Skeletal muscle cell (primary cell): Measurements from ENCODE around the gene ORAI3.

ENCODE experiments used
- DNase-seq: peaks from one replicate; pipeline ENCODE4 v3.0.0-alpha.2; 2010; ENCODE audit warnings: low read depth
- H3K4me3 ChIP-seq: 2 replicates; pipeline ENCODE4 v1.5.1; 2011; ENCODE audit warnings: low read depth, mild to moderate bottlenecking, control low read depth, low read length, moderate library complexity

Gene ORAI3

DNA sequence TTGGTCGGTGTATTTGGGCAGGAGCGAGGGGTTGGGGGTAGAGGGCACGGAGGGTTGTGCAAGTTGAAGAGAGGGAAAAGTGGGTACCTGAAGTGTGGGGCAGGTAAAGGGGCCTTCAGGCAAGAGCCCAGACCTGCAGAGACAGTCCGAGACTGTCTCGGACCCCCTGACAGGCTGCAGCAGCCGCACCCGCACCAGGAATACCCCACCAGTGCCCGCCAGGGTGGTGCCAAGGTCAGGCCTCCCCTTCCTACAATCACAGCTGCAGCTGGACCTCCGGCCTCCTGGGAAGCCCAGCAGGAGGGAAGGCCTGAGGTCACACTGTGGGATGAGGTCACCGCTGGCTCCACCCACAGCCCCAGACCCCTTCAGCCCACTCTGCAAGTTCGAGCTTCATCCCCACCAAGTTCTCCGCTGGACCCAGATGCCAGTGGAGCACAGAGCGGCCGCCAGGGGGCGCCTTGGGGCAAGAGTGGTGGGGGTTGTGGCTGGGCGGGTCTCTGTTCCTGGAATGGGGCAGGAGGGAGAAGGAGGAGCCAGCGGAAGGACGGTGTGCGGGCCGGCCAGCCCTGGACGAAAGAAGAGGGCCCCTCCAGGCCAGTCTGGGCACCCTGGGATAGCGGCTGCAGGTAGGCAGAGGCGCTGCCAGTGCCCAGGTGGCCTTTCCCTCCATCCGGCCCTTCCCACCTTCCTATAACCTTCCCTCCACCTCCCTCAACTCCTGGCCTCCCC is 36.0 kb downstream of the ORAI3 start, which contains the start of gene HSD3B7:
HSD3B7 (plus strand) TSS at position 539 of the 732 bp plus-strand sequence. CDS start 452 bp downstream, outside the sequence.
- H3K4me3 ChIP-seq, result peak within 1 kb of the TSS; percentile 47
- peak; percentile 30 for DNase-seq

DNA sequence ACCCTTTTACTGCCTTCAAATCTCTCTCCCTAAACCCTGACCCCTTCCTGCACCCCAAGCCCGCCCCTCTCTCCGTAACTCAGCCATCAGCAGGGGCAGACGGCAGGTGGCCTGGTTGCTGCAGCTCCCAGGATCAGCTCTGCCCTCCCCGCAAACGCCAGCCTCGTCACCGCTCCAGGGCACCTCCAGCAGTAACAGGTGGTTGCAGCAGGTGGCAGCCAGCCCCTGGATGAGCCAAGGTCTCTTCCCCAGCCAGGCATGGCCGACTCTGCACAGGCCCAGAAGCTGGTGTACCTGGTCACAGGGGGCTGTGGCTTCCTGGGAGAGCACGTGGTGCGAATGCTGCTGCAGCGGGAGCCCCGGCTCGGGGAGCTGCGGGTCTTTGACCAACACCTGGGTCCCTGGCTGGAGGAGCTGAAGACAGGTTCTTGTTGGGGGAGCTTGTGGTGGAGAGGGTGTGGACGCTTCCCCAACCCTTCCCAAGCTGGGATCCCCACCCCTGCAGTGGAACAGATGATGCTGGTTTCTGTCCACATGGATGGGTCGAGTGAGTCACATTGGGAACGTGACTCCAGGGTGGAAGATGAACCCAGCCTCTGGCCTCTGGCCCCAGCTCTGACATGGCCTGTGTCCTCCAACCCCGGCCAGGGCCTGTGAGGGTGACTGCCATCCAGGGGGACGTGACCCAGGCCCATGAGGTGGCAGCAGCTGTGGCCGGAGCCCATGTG is 36.7 kb downstream of the ORAI3 start:
- DNase-seq, result no peak
- H3K4me3 ChIP-seq, result peak overlapping the region; percentile 47

DNA sequence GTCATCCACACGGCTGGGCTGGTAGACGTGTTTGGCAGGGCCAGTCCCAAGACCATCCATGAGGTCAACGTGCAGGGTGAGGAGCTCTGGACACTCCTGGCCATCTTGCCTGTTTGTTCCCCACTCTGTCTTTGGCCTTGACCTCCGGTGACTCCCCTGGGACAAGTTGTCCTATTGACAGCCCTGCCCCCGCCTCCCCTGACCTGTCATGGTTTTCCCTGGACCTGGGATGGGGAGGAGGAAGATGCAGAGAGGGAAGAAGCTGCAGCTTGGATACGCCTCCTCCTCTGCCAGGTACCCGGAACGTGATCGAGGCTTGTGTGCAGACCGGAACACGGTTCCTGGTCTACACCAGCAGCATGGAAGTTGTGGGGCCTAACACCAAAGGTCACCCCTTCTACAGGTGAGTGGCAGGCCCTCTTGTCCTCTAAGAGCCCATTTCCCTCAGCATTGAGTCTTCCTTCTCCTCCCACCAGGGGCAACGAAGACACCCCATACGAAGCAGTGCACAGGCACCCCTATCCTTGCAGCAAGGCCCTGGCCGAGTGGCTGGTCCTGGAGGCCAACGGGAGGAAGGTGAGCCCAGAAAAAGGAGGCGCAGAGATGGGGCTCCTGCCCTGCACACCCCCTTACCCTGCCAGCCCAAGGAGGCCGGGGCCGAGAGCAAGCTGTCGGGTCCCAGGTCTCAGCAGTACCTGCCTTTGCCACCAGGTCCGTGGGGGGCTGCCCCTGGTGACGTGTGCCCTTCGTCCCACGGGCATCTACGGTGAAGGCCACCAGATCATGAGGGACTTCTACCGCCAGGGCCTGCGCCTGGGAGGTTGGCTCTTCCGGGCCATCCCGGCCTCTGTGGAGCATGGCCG is 37.5 kb downstream of the ORAI3 start:
- no peak for DNase-seq
- H3K4me3 ChIP-seq, result no peak overlapping the region

DNA sequence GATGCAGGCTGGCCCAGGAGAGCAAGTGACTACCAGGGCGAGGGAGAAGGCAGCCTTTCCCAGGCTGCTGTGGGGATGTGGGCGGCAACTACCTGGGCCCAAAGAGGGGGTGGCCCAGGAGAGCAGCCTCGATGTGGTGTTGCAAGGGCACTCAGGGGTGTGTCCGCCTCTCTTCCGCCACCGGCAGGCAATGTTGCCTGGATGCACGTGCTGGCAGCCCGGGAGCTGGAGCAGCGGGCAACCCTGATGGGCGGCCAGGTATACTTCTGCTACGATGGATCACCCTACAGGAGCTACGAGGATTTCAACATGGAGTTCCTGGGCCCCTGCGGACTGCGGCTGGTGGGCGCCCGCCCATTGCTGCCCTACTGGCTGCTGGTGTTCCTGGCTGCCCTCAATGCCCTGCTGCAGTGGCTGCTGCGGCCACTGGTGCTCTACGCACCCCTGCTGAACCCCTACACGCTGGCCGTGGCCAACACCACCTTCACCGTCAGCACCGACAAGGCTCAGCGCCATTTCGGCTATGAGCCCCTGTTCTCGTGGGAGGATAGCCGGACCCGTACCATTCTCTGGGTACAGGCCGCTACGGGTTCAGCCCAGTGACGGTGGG is 38.8 kb downstream of the ORAI3 start:
- DNase-seq, result no peak
- H3K4me3 ChIP-seq, result no peak overlapping the region

DNA sequence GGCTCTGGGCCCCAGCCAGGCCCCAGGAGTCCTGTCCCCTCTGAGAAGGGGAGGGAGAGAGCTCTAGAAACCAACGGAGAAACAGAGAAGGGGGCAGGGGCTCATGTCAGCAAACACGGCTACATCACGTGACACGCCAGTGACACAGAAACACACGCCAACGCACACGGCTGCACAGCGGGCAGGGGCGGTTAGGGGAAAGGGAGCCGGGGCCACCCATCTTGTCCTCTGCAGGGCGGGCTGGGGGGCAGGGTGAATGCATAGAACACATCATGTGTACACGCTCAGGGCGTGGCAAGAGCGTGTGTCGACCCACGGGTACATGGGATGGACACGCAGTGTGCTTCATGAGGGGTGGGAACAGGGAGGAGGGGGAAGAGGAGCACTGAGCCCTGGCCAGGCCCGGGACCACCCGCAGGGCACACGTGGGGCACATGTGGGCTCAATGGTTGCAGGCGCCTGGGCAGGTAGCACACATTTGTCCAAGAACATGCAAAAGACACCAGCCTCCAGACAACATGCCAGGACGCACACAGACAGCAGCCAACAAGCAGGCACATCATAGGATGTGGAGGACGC is 40.7 kb downstream of the ORAI3 start:
- H3K4me3 ChIP-seq, result no peak overlapping the region
- DNase-seq, result no peak

DNA sequence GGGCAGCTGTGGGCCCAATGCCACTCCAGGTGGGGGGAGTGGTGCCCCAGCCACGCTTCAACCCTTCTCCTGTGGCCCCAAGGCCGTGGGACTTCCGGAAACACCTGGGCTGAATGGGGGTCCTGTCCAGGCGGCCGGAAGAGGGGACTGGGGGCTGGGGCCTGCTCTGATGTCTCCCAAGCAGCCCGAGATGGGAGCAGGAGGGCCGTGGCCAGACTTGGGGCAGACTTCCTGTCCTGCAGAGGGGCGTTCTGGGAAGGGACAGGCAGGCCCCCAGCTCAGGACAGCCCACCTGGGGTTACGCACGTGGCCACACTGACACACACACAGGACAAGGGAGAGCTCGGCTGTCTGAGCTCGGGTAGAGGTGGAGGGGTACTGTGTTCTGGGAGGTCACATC is 41.2 kb downstream of the ORAI3 start:
- DNase-seq, result no peak
- H3K4me3 ChIP-seq, result no peak overlapping the region

DNA sequence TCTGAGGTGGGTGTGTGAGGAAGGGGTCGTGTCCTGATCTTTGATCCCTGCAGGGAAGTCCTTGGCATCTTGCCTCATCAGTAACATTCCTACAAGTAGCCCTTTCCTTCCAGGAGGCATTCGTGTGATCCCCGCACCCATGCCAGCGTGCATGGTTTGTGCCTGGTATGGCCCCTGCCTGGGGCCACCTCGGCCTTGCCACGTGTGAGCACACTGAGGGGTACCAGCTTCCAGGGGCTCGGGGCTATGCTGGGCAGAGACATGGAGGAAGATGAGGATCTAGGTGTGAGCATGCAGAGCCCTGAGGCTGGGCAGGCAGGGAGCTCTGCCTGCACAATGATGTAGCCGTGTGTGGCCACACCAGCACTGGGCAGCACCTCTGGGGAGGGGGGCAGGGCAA is 42.2 kb downstream of the ORAI3 start:
- DNase-seq, result no peak
- H3K4me3 ChIP-seq, result no peak overlapping the region

DNA sequence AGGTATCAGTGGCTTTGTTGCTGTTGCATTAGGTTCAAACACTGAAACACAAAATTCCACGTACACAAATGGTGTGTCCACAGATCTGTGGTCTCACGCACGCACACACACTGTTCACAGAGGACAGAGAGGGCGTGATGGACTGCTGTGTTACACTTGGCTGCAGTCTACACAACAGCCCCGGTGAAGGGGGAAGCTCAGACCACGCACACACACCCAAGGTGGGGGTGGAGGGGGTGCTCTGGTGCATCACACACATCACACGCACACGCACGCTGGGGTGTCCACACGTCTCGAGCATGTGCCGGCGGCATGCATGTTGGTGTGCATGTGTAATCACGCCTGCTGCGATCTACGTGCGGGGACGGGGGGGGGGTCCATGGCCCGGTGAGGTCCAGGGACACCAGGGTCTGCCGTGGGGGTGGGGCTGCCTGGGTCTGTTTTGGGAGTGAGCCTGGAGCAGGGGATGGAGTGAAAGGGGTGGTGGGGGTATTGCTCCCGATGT is 43.5 kb downstream of the ORAI3 start:
- no peak for DNase-seq
- H3K4me3 ChIP-seq, result no peak overlapping the region

DNA sequence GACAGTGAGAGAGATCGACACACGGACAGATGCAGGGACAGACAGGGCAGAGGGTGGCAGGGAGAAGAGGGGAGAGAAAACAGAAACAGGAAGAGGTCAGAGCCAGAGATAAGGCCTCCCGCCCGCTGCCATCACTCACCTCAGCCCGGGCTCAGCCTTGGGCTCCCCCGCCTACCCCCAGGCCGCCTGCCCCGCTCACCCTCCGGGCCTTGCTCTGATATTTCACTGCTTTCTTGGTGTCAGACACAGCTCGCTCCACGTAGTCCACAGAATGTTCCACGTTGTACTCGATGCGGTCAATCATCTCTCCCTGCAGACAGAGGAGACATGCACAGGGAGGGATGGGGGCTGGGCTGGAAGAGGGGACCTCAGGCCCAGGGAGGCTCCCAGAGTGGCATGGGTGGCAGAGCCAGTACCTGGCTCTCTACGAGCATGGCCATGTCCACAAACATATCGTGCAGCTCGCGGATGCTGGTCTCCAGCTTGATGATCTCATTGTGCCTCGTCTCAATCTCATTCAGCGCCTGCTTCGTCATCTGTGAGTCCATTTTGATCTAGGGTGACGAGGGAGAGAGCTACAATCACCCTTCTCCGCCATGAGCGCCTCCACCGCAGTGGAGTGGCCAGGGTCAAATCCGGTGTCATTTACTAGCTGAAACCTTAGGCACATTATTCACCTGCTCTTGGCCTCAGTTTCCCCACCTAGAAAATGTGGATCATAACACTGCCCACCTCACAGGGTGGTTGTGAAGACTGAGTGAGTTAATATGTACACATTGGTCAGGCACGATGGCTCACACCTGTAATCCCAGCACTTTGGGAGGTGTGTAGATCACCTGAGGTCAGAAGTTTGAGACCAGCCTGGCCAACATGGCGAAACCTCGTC is 44.3 kb downstream of the ORAI3 start:
- no peak overlapping the region for H3K4me3 ChIP-seq

DNA sequence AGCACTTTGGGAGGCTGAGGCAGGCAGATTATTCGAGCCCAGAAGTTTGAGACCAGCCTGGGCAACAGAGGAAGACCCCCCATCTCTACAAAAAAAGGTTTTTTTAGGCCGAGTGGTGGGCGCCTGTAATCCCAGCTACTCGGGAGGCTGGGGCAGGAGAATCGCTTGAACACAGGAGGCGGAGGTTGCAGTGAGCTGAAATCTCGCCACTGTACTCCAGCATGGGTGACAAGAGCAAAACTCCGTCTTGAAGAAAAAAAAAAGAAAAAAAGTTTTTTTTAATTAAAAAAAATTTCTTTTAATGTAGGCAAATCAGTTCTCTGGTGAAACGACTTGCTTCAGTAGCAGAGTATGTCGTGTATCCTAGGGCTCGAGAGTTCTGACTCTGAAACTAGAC is 47.1 kb downstream of the ORAI3 start:
- no peak overlapping the region for H3K4me3 ChIP-seq
- no peak for DNase-seq

More for the DNA sequence above, 44.3 kb downstream of the ORAI3 start:
- DNase-seq, result no peak

DNA sequence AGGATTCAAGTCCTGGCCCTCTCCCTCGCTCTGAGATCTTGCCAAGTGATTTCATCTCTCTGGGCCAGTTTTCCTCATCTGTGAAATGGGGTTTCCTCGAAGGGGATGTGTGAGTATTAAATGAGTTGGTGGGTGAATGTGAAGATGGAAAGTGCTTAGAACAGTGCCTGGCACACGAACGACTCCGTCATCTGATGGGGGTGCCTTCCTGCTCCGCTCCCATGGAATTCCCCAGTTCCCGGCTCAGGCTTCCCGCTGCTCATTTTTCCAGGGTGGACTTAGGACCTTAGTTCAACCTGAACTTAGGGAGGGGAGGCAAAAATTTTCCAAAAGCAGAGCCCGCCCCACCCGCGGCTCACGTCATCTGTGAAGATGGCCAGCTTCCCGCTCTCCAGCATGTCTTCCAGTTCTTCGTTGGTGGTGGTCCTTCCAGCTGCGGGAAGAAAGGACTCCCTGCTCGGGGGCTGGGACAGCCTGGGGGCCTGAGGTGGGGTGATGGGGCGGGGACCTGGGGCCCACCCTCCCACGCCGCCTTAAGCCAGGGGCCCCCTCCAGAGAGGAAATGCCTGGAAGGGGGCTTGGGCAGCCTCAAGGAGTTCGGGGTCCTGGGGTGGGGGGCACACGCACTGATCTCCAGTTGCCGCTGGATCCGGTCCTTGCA is 47.6 kb downstream of the ORAI3 start:
- H3K4me3 ChIP-seq, result peak overlapping the region; percentile 46

DNA sequence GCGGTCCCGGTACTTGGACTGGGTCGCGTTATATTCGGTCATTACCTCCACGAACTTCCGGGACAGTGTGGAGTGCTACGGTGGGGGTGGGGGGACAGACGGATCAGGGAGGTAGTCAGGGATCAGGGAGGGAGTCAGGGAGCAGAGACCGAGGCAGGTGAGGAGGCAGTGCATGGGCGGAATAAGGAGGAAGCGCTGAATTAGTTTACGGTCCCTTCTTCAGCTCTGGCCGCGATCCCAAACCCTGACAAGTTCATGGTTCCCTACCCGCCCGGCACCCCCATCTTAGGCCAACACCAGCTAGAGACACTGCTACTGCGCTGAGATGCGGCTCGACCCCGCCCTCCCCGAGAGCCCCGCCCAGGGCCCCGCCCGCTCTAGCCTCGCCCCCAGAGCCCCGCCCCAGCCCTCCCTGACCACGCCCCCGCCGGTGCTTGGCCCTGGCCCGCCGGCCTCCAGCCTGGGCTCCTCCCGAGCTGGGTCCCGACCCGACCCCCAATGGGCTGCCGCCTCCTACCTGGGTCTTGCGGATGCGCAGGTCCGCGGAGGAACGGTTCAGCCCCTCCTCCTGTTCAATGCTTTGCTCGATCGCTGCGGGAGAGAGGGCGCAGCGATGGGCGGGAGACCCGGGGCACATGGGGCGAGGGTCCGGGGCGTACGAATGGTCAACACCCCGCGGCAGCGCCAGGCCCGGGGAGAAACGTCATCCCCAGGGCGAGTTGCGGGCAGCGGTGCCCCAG is 48.3 kb downstream of the ORAI3 start:
- no peak for DNase-seq
- H3K4me3 ChIP-seq, result peak overlapping the region; percentile 46

More for the DNA sequence above, 47.6 kb downstream of the ORAI3 start:
- DNase-seq, result no peak

DNA sequence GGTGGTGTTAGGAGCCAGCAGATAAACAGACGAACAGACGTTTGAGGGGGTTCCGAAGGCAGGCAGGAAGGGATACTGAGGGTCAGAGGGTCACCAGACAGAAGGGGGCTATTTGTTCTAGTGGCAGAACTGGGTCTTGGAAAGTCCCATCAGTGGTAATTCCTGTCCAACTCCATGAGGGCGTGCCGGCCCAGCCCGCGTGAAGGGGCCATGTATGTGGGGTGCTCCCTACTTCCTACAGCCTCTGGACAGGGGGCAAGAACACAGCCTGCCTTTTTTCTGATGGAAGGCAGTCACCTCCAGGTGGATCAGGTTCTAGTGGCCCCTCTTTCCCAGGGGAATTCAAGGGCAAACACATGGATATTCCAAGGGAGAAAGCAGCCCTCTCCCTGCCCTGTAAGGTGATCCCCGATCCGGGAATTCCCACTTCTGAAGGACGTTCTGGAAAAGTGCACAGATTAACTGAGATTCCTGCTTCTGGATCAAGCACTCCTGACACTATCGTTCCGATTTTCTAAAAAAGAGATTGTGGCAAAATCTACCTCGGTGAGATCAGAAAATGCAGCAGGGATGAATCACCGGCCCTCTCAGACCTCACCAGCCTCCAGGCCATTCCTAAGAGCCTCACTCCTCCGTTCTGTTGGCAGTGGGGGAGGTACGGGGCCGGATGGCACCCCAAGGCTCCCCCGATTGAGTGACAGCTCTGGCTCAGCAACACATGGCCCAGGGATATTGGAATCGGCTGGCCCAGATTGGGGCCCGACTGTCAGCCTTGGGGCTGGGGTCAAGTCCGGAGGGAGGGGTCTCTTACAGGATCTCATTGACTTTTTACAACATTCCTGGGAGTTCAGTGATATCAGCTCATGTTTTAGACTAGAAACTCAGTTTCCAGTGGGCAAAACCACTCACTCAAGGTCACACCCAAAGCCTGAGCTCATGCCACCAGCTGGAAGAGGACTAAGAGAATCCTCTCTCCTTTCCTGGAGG is 49.1 kb downstream of the ORAI3 start:
- DNase-seq, result peak; percentile 27
- peak overlapping the region; percentile 46 for H3K4me3 ChIP-seq

DNA sequence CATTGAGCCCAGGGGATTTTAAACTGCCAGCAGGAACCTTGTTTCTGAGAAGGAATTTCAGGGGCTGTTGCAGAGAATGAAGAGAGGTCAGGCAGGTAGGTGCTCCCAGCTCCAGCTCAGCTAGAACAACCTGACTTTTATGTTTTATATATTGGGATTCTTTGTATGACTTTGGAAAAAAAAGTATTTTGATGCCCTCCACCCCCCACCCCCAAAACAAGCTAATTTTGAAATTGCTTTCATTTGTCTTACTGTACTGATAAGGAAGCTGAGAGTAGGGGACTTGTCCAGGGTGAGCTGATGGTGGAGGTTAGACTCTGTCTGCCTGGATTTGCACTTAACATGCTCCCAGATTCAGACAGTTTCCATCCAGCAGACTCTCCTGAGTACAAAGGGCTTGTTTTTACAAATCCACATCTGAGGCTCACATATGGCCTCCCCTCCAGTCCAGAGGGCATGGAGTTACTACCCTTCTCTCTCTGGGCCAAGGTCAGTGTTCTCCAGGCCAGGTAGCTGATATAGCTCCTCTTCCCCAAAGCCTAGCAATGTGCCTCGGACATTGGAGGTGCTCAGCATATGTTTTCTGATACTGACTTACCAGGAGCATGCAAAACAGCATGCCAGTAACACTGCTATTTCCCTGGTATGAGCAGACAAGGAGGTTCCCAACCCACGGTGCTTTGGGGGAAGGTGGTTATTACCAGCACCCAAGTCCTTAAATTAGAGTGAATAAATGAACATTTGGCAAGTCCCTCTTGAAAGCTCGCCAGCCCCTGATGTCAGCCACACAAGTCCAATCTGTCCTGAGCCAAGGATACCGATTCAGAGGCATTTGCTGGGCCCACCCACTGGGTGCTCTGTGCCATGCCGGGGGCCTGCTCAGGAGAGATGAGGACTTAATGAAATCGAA is 50.2 kb downstream of the ORAI3 start:
- no peak overlapping the region for H3K4me3 ChIP-seq
- DNase-seq, result no peak
